HG03439 (cell line): ENCODE measurements around the gene OR2T34.
"Not testable (repeated sequence)": the region's sequence is repeated elsewhere in the genome, so short reads cannot be mapped to it uniquely, and the experiment has no call there.

Experiments used
- ATAC-seq: cut with Tn5 transposase; IDR thresholded peaks from one replicate; pipeline ENCODE4 v1.9.1; 2021; ENCODE audit warnings: mild to moderate bottlenecking, moderate library complexity; ENCODE audit not compliant: unreplicated experiment

Gene OR2T34

GRCh38 chr1:248574657-248575056 lies at the start of gene OR2T34:
Gene OR2T34, minus strand, starts transcription at chr1:248574757. Its CDS starts 0 bp downstream, at chr1:248574757.
- not testable (repeated sequence) for ATAC-seq

GRCh38 chr1:248622570-248623001 lies 48.0 kb upstream of the OR2T34 start:
- ATAC-seq: no peak

GRCh38 chr1:248621770-248622169 lies 47.2 kb upstream of the OR2T34 start:
- no peak for ATAC-seq

- no peak for ATAC-seq
Observed at GRCh38 chr1:248618878-248619277, 44.3 kb upstream of the OR2T34 start.

GRCh38 chr1:248618119-248618518 lies 43.6 kb upstream of the OR2T34 start:
- no peak for ATAC-seq

GRCh38 chr1:248613742-248614141 lies 39.2 kb upstream of the OR2T34 start:
- no peak for ATAC-seq

- ATAC-seq: no peak
Observed at GRCh38 chr1:248611883-248612414, 37.4 kb upstream of the OR2T34 start.

GRCh38 chr1:248610301-248610700 lies 35.7 kb upstream of the OR2T34 start:
- ATAC-seq: no peak

- ATAC-seq: no peak
Observed at GRCh38 chr1:248599396-248599795, 24.8 kb upstream of the OR2T34 start.

- no peak for ATAC-seq
Observed at GRCh38 chr1:248597589-248597988, 23.0 kb upstream of the OR2T34 start, which contains the start of gene OR2T10. Gene OR2T10, minus strand, starts transcription at chr1:248597700. Its CDS starts 3,932 bp downstream, at chr1:248593768.

GRCh38 chr1:248596615-248597014 lies 22.1 kb upstream of the OR2T34 start:
- no peak for ATAC-seq

- no peak for ATAC-seq
Observed at GRCh38 chr1:248593226-248593625, 18.7 kb upstream of the OR2T34 start.

GRCh38 chr1:248592655-248593054 lies 18.1 kb upstream of the OR2T34 start:
- no peak for ATAC-seq

- ATAC-seq: no peak
Observed at GRCh38 chr1:248590055-248590454, 15.5 kb upstream of the OR2T34 start.

- no peak for ATAC-seq
Observed at GRCh38 chr1:248589334-248589733, 14.8 kb upstream of the OR2T34 start.

- ATAC-seq: no peak
Observed at GRCh38 chr1:248585266-248585665, 10.7 kb upstream of the OR2T34 start.

GRCh38 chr1:248576260-248576980 lies 1.9 kb upstream of the OR2T34 start:
- ATAC-seq: no peak

- ATAC-seq: not testable (repeated sequence)
Observed at GRCh38 chr1:248573856-248574255, 701 bp downstream of the OR2T34 start.

GRCh38 chr1:248572049-248572448 lies 2.5 kb downstream of the OR2T34 start:
- ATAC-seq: peak; percentile 98

- ATAC-seq: not testable (repeated sequence)
Observed at GRCh38 chr1:248570811-248571210, 3.7 kb downstream of the OR2T34 start.

- ATAC-seq: not testable (repeated sequence)
Observed at GRCh38 chr1:248569049-248569448, 5.5 kb downstream of the OR2T34 start.
